ENCODE results near the gene ITGB1.

DNA sequence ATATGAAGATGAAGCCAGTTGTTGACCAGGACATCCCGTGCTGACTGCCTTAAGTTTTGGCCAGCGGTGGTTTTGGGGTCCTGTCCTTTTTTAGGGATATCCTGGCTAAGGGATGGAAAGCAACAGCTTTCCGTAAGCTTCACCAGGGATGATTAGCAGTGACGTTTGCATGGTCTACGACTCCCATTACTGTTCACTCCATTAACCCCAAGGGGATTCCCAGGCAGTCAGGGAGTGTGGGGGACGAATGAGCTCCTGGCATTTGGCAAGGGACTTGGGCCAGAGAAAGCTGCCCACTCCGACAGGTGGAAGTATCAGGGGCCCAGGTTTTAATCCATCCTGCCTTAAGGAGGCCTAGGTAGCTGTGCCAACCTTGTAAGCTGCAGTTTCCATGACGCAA, 66.8 kb downstream of the ITGB1 start:
- TF ChIP-seq, protein P1, sequence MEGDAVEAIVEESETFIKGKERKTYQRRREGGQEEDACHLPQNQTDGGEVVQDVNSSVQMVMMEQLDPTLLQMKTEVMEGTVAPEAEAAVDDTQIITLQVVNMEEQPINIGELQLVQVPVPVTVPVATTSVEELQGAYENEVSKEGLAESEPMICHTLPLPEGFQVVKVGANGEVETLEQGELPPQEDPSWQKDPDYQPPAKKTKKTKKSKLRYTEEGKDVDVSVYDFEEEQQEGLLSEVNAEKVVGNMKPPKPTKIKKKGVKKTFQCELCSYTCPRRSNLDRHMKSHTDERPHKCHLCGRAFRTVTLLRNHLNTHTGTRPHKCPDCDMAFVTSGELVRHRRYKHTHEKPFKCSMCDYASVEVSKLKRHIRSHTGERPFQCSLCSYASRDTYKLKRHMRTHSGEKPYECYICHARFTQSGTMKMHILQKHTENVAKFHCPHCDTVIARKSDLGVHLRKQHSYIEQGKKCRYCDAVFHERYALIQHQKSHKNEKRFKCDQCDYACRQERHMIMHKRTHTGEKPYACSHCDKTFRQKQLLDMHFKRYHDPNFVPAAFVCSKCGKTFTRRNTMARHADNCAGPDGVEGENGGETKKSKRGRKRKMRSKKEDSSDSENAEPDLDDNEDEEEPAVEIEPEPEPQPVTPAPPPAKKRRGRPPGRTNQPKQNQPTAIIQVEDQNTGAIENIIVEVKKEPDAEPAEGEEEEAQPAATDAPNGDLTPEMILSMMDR (IDR thresholded peaks at IDR 0.05): no peak
- no peak for TF ChIP-seq POLR2A (IDR thresholded peaks at IDR 0.05)
